Lung (tissue), 12 donors: ENCODE measurements around the gene DMAC2L. TPM values are rescaled to one million over a fixed set of nuclear protein-coding genes. Genes with fewer than 3 reads are reported as not detected.

ENCODE experiments used
- ATAC-seq: fragments of 200-7000 bp; cut with Tn5 transposase; one replicate; pipeline ENCODE4 v1.9.1; 2020; ENCODE audit warnings: moderate number of reproducible peaks; ENCODE audit not compliant: insufficient read depth, low FRiP score
- DNase-seq, 3 donors: peaks; one replicate each; pipeline ENCODE4 v3.0.0-alpha.2; 2013 to 2017
- H3K27ac ChIP-seq, 2 donors: one replicate each; pipeline ENCODE4 v1.5.1; 2013; ENCODE audit warnings: mild to moderate bottlenecking in 2 of 2, moderate library complexity in 2 of 2, control low read depth in 1 of 2, inconsistent platforms in 1 of 2, low read depth in 1 of 2, low read length in 1 of 2
- H3K27me3 ChIP-seq, 3 donors: one replicate each; pipeline ENCODE4 v1.5.1; 2013; ENCODE audit warnings: low read length in 2 of 3; ENCODE audit not compliant: control insufficient read depth in 3 of 3, insufficient read depth in 3 of 3
- H3K36me3 ChIP-seq, 4 donors: one replicate each; pipeline ENCODE4 v1.5.1; 2013; ENCODE audit warnings: low read length in 4 of 4, mild to moderate bottlenecking in 1 of 4, moderate library complexity in 1 of 4; ENCODE audit not compliant: control insufficient read depth in 4 of 4, insufficient read depth in 4 of 4
- H3K4me1 ChIP-seq, 5 donors: one replicate each; pipeline ENCODE4 v1.5.1; 2013; ENCODE audit warnings: low read length in 5 of 5, mild to moderate bottlenecking in 2 of 5, moderate library complexity in 1 of 5; ENCODE audit not compliant: control insufficient read depth in 5 of 5, insufficient read depth in 5 of 5
- H3K4me3 ChIP-seq: one replicate; pipeline ENCODE4 v1.5.1; 2013; ENCODE audit warnings: mild to moderate bottlenecking, control low read depth, moderate library complexity
- H3K9ac ChIP-seq, 2 donors: one replicate each; pipeline ENCODE4 v1.5.1; 2013; ENCODE audit warnings: low read length in 2 of 2, control low read depth in 1 of 2; ENCODE audit not compliant: insufficient read depth in 1 of 2
- H3K9me3 ChIP-seq, 4 donors: one replicate each; pipeline ENCODE4 v1.5.1; 2013; ENCODE audit warnings: low read length in 3 of 4, mild to moderate bottlenecking in 1 of 4, moderate library complexity in 1 of 4; ENCODE audit not compliant: control insufficient read depth in 4 of 4, insufficient read depth in 3 of 4
- WGBS, 2 donors: extraction: QIAGEN DNeasy Blood & Tissue Kit; methylation state at CpG; one replicate each; pipeline ENCODE4 v1.1.7; 2013; 5-methylcytosine and 5-hydroxymethylcytosine counted together
- polyA plus RNA-seq, 2 donors: library from polyadenylated mRNA; stranded (reverse); fragments of 200-250 nt; gene quantifications; one replicate each; pipeline ENCODE4 v1.2.1, GENCODE V29; 2013
- total RNA-seq, 2 donors: library from RNA; depleted of rRNA in 1 of 2; stranded (reverse); fragments of >200 nt in 1 of 2; gene quantifications; one replicate each; pipeline ENCODE4 v1.2.1, GENCODE V29; 2014 to 2021
- TF ChIP-seq, protein P1 (sequence below): IDR thresholded peaks from 2 replicates; pipeline ENCODE4 v1.5.1; 2012; ENCODE audit warnings: mild to moderate bottlenecking; ENCODE audit errors: control extremely low read depth, extremely low read depth
- donor health status: control.
- donor health status: control.
- donor health status: Bipolar disorder and iron deficiency.
- donor health status: healthy.
- donor health status: DM: yes; HTN: yes; CAD: no.

Gene DMAC2L
- total and polyA plus RNA-seq, 4 donors = 9.9 to 21.7 (median 17.9) TPM

DNA sequence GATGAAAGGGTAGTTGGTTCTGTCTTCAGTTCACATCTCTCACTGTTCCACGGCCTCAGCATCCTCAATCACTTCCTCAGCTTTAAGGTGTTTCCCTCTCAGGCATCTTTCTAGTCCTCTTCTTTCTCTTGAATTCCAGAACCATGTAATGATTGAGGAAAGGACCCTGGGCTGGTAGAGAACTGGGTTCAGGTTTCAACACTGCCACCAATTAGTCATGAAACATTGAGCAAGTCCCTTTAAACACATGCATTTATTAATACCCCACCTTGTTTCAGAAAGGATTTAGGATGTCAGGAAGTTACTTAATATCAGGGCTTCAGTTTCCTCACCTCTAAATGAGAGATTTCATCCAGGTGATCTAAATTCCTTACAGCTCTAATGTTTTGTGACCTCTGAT is 7.2 kb downstream of the DMAC2L start:
- no peak for DNase-seq
- no peak for ATAC-seq
- no peaks in the 10 kb centered on the region for H3K9me3 ChIP-seq
- H3K36me3 ChIP-seq = peaks cover 0 to 5% (median 1%) of the 10 kb centered on the region in 4 donors
- no peak overlapping the region for H3K27ac ChIP-seq
- TF ChIP-seq, protein P1, sequence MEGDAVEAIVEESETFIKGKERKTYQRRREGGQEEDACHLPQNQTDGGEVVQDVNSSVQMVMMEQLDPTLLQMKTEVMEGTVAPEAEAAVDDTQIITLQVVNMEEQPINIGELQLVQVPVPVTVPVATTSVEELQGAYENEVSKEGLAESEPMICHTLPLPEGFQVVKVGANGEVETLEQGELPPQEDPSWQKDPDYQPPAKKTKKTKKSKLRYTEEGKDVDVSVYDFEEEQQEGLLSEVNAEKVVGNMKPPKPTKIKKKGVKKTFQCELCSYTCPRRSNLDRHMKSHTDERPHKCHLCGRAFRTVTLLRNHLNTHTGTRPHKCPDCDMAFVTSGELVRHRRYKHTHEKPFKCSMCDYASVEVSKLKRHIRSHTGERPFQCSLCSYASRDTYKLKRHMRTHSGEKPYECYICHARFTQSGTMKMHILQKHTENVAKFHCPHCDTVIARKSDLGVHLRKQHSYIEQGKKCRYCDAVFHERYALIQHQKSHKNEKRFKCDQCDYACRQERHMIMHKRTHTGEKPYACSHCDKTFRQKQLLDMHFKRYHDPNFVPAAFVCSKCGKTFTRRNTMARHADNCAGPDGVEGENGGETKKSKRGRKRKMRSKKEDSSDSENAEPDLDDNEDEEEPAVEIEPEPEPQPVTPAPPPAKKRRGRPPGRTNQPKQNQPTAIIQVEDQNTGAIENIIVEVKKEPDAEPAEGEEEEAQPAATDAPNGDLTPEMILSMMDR = no peak
- no peaks in the 10 kb centered on the region for H3K27me3 ChIP-seq
- no peak overlapping the region for H3K4me3 ChIP-seq
- peaks cover 0 to 7% (median 2%) of the 10 kb centered on the region in 5 donors for H3K4me1 ChIP-seq
- 58 to 68% methylated on average over 1 of the region's 1 CpG for WGBS, 2 donors
- H3K9ac ChIP-seq = no peak overlapping the region

DNA sequence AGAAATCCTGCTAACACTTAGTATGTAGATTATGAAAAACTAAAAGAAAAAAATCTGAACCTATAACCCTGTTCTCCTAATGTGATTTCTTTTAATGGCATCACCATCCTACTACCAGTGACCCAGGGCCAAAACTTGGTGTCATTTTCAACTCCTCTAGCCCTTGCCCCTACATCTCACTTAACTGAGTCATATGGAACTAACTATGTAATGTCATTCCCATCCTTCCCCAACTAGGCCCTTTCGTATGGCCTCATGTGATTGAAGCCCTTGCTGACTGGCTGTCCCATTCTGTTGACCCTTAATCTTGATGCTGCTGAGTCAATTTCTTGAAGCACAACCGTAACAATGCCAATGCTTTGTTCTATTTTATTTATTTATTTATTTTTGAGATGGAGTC is 7.6 kb downstream of the DMAC2L start:
- Histone ChIP-seq H3K4me3 (no peak overlapping the region), H3K4me1 (peaks cover 0 to 7% (median 2%) of the 10 kb centered on the region in 5 donors), H3K36me3 (peaks cover 0 to 8% (median under 1%) of the 10 kb centered on the region in 4 donors), H3K9me3 (no peaks in the 10 kb centered on the region), H3K27ac (no peak overlapping the region), H3K27me3 (no peaks in the 10 kb centered on the region), H3K9ac (no peak overlapping the region)
- 86 to 90% methylated on average over 2 of the region's 2 CpGs for WGBS, 2 donors
- TF ChIP-seq, protein P1 = no peak
- DNase-seq = no peak
- no peak for ATAC-seq

DNA sequence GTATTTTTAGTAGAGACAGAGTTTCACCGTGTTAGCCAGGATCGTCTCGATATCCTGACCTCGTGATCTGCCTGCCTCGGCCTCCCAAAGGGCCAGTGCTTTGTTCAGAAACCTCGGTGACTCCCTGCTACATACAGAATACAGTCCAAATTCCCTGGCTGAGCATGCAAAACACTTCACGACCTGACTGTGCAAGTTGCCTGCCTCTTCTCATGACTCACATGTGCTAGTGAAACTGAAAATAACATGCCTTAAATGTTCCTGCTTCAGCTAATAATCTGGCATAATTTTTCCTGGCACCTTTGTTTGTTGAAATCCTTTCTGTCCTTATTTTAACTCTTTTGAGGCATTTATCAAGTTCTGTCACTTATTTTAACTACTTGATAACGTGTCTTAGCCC is 8.2 kb downstream of the DMAC2L start:
- Histone ChIP-seq H3K27me3 (no peaks in the 10 kb centered on the region), H3K9ac (no peak overlapping the region), H3K4me3 (no peak overlapping the region), H3K27ac (no peak overlapping the region), H3K9me3 (no peaks in the 10 kb centered on the region), H3K4me1 (peaks cover 0 to 7% (median 2%) of the 10 kb centered on the region in 5 donors), H3K36me3 (peaks cover 0 to 8% (median 1%) of the 10 kb centered on the region in 4 donors)
- peak; percentile 53 for ATAC-seq
- TF ChIP-seq, protein P1 = no peak
- 71 to 84% methylated on average over 8 of the region's 8 CpGs for WGBS, 2 donors
- no peak for DNase-seq
